Fibroblast of skin of right quadriceps (primary cell): ENCODE results near the gene CCDC51.

Source experiments
- DNase-seq: peaks from one replicate; pipeline ENCODE4 v3.0.0-alpha.2; 2013

CCDC51 gene

DNA sequence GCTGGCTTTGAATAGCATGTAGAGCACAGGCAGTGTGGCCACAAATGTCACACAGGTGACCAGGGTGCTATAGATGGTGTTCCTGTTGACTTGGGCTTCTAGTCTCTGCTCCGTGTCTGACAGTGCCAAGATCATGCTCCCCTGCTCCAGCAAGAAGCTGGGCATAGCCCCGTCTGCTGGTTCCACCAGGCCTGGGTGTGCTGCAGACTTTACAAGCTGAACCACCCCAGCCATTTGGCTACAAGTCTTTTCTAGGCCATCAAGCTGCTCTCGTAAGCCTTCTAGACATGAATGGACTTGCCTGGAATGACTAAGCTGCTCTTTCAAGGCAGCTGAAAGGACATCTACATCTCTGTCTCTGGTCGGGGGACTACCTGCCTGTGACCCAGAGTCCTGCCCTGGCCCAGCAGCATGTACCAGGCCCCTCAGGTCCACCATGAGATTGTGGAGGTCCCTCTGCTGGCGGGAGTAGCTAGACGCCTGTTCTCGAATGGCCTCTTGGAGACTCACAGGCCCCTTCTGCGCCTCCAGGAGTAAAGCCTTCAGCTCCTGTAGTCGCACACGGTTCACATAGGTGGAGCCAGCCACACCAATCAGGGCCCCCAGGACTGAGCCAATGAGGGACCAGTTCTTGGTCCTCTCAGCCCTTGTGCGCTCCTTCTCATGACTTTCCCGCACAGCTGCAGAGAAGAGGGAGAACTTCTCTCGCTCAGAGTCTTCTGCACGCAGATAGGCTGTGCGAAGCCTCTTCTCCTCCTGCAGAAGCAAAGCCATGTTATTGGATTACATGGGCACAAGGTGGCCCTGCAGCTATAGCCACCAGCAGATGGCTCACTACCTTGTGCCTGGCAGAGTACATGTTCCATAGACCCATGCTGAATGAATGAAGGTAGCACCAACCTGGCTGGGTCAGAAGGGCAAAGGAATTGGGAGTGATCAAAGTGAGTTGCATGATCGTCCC is 7.2 kb downstream of the CCDC51 start:
- DNase-seq: no peak

DNA sequence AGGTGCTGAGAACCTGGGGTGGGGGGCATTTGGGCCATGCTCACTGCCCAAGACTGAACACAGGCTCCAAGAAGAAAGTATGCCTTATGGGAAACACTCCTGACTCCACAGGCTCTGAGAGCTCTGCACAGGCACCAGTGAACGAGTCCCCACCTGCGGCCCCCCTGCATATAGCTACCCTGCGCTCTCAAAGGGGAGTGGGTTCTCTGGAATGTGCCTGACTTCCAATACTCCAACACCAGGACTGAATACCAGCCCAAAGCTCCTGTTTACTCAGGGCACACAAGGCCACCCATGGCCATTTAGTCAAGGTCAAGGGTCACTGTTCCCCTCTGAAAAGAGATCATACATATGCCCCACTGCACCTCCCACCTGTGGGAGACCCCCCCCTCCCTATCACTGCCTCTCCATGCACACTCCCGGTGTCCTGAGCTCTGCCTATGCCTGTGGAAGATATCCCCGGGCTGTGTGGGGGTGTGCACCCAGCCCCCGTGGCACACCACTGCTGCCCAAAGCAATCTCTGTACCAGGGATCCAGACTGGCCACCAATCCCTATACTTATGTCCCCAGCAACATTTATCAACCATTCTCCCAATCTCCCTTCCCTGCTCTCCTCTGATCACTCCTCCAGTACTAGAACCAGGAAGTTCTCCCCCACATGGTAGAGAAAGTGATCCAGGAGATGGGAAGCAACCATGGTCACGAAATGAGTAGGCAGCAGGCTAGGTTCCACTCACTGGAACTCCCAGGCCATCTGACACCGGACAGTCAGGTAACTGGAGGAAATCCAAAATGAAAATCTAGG is 8.5 kb downstream of the CCDC51 start:
- DNase-seq: no peak

DNA sequence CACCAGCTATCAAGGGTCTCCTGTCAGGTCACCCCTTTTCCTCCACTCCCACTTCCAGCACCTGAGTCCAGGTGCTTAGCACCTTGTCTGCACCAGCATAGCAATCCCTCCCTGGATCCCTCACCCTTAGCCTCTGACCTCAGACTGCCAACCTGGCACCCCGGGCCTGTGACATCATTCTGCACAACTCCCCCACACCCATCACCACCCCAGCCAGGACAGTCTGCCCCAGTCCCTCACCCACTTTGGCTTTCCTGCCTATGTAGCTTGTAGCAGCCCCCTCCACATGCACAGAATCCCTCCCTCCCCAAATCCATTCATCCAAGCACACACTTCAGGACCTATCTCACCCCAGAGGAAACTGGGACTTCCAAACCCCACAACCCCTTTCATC is 9.2 kb downstream of the CCDC51 start:
- DNase-seq: no peak

DNA sequence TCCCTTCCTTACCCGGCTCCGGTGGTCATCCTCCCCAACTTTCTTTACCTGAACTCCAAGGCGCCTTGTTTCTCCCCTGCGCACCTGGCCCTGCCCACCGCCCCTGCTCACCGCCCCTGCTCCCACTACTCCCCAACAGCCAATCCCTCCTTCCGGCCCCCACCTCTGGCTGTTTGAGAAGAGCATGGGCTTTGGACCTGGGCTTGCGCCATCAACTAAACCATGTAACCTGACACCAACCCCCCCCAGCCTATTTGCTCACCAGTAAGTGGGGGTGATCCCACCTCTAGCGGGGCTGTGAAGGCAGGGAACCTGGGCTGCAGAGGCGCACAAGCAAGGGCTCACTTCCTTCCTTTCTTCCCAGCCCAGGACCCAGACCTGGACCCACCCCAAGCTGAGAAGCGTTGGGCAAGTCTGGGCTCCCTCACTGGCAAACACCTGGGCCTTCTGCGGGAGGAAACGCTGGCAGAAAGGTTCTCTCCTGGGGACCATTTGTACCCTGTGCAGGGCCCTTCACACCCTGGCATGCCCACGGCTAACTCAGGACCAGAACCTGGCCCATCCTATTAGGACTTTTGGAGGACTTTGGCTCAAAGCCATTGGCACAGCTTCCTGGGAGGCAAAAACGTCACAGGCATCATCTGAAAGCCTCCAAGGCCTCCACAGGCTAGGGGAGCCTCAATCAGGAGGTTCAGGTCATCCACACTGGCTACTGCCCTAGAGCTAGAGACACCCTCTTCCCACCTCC is 9.8 kb downstream of the CCDC51 start, which contains the start of gene PLXNB1:
TSS of gene PLXNB1 (minus strand) at position 127 of the 748 bp plus-strand sequence. CDS start 5,475 bp downstream, outside the sequence.
- peak; percentile 65 for DNase-seq

DNA sequence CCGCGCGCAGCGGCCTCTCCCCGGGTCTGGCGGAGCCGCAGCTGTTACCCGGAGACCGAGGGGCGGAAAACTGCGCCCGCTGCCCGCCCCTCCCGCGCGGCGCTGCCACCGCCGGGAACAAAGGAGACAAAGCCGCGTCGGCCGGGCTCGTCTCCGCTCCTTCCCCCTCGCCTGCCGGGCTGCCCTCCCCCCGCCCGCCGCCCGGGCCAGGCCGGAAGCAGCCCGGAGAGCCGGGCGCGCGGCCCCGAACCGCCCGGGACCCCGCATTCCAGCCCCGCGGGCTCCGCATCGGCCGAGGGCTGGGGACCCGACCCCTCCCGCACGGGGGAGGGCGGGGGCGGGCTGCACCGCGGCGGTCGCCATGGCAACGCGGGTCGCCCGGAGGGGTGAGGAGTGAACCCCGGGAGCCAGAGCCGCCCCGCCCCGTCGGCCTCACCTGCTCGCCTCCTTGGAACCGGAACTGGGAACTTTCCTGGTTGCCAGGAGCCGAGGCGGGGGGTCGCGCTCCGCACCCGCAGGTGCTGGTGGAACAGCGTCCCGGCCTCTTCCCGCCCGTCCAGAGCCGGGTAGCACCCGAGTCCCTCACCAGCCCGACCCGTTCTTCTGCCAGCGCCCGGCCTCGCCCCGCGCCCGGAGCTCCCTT is 10.5 kb downstream of the CCDC51 start:
- peak; percentile 42 for DNase-seq

DNA sequence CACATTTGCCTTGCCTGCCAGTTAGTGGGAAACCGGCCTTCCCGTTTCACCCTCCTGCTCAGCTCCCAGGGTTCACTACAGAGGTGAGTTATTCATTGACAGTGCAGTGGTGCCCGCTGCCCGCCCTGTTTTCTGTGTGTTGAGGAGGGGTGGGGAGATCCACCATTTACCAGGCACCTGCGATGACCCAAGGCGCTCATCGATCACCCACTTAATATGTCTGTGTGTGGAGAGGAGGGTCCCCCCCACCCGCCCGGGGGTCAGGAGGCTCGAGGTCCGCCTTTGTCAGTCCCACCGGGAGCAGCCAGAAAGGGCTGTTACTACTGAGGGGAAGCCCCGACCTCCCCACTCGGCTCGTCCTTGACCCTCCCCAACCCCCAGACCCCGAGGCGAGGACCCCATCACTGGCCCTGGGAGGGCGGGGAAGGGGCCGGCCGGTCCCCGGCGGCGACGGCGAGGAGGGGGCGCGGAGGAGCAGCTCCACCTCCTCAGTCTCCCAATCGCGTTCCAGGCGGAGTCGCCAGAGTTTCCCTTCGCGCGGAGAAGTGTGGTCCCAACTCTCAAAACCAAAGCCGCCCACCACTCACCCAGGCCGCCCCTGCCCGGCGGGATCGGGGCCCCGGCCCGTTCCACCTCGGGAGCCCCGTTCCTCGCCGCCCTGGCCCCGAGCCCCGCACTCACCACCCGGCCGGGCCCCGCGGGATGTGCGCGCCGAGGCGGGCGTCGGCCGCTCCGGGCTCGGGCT is 11.2 kb downstream of the CCDC51 start:
- DNase-seq: peak; percentile 36

DNA sequence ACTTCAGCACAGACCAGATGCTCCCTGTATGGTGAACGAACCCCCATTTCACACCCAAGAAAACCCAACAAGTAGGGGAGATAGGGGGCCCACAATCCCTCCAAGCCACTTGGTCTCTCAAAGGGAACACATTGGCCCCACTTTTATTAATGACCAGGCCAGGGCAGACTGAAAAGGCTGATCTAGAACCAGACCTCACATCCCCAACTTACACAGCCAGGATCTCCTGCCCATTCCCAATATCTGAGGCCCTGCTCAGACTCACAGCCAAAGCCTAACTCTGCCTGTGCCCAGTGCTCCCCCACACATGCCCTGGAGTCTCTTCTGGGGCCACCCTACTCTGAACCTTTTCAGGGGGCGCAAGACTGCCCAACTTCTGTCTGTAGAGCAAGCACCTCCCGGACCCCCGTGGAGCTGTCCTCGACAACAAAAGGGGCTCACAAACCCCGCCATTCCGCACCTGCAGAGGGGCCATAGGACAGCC is 11.8 kb downstream of the CCDC51 start:
- no peak for DNase-seq

DNA sequence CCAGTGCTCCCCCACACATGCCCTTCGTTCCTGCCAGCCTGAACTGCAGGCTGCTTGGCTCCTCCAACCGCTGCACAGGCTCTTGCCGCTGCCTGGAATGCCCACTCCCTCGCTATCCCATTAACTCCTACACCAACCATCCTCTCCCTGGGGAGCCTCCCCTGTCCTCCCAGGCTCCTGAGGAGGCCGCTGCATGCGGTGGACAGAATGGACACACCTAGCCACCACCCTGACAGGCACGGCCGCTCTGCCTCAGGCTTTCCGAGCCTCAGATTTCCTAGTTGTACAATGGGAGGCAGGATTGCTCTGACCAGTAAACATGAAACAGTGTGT is 12.3 kb downstream of the CCDC51 start:
- no peak for DNase-seq

DNA sequence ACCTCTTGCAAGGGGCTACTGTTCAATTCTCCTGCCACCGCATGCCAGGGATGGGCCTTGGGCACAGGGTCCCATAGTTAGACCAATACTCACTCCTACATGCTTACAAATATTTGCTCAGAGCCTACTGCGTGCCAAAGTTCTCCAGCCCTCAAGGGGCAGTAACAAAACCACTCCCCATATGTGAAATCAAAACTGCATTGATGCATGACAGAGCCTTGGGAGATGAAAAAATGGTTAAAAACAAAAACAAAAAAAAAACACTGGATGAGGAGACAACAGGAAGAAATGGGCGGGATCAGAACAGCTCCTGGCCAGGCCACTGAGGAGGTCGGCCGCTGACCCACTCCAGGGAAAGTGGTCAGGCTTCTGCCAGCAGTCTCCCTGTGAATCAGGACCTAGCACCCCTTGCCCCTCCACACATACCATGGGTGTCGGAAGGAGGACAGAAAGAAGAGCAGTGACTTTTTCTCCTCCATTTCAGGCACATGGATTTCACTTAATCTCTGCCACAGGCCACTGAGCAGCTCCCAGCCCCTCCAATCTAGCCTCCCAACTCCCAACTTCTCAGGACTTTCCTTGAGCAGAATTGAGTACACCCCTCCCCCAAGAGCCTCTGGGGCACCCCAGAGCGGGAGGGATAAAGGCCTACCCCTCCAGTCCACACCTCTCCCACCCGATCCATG is 12.8 kb downstream of the CCDC51 start:
- DNase-seq: no peak

DNA sequence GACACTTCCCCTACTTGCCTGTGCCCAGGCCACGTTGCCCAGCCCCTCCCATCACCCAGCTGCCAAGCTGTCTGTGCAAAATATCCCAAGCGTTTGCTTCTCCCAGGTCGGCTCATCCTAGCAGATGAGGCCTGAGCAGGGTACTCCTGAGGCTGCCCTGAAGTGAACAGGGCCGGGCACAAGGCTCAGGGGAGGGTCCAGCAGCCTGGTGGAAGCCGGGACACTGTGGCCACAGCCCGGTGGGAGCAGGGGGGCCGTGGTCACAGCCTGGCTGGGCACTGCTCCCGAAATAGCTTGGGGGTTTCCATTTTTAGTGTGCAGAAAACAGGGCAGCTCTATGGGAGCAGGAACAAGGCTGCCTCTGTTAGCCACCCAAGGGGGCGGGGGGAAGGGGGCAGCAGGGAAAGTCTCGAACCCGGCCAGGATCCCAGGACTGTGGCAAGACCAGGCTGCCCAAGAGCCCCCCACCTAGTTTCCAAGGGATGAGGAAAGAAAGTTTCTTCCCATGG is 13.5 kb downstream of the CCDC51 start:
- no peak for DNase-seq

DNA sequence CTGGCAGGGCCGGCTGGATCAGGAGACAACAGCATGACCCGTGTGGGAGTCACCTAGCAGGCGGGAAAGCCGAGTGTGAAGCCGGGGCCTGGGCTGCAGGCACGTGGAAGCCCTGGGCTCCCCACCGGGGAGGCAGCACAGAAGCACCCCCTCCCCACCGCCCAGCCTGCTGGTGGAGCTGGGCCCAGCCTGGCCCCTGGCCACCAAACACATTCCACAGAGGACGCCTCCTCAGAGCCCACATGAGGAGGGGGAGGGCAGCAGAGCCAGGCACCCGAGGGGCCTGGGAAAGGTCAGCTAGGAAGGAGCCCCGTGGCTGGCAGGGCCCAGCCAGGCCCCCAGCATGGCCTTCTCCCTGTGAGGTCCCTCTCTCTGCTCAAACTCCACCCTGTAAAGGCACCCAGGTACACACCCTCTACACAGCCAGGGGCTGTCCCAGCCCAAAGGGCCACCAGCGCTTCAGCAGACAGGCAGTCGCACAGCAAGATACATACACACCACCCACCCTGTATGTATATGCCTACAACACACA is 14.6 kb downstream of the CCDC51 start:
- DNase-seq: no peak

DNA sequence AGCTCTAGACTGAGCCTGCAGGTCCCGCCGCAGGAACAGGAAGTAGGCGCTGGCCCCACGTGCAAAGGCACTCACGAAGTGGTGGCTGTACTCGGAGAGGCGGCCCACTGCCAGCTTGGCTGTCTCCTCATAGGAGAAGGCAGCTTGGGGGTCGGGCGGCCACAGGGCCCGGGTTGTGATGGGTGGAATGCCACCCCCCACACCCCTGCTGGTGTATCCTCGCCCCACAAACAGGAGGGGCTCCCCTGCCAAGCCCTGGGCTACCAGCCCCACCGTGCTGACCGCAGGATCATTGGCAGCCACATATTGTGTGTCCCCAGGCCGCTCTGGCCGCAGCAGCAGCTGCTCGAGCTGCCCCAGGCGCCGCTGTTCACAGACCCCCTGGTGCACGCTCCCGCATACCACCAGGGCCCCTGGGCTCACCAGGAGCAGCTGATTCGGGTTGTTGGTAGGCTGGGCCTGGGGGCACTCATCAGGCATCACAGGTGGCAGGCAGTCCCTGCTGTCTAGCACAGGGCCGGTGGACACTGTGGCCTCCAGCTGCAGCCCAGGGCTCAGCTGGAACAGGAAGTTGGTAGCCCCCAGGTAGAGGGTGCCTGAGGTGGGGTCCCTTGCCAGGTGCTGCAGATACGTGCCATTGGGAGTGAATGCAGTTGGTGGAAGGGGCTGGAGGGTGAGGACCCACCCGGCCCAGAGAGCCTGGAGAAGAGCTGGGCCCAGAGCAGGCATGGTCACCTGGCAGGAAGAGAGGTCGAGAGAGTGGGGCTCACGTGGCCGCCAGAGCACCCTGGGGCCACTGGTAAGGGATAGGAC is 15.8 kb downstream of the CCDC51 start:
- DNase-seq: no peak

DNA sequence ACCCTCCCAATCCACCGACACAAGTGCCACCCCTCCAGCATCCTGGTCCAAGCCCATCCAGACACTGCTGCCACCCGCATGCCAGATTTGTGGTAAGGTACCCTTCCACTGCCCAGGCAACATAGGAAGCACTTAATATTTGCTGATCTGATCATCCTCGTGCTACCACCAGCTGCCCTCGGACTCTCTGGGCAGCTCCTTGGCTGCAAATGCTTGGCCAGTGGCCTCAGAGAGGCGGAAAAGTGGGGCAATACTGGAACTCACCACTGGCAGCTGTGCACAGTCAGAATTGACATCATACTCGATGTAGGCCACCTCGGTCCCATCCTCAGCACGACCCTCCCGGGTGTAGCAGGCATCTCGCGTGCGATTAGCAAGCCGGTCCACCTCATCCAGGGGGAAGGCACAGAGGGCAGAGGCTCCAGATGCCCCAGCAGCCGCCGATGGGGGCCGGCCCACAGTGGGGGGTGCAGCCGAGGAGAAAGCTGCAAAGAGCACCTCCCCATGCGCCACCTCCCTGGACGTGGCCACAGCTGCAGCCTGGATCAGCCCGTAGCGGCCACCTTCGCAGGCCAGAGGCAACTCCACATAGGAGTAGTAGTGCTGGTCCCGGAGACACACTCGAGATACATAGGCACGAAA is 16.6 kb downstream of the CCDC51 start:
- no peak for DNase-seq

DNA sequence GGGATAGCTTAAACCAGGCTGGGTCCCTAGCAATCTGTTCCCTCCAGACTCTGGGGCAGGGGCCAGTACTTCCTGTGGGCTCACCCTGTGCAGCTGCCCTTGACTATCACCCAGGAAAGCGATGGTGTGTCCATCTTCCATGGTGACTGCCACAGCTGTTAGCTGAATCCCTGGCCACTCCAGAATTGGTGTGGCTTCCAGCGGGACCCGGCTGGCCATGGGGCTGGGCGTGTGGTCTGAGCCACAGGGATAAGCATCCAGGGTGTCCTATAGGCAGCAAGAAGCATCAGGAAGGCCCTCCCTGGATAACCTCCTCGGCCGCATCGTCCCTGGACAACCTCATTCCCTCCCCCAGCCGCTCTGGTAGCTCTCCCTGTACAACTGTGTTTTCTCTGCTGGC is 17.2 kb downstream of the CCDC51 start:
- DNase-seq: no peak

DNA sequence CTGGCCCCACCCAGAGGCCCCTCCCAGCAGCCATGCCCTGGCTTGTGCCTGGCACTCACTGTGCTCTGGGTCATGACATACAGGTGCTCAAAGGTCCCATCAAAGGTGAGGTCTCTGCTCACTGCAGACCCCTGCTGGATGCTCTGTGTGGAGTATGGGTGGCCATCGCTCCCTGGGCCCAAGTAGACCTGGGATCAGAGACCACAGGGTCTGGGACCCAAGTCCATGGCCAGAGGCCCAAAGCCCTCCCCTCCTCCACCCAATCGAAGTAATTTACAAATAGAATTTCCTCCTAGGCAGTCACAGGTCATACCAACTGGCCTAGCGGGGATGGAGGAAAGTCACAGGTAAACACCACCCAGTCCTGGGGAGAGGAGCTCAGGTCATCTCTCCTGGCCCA is 17.6 kb downstream of the CCDC51 start:
- no peak for DNase-seq

DNA sequence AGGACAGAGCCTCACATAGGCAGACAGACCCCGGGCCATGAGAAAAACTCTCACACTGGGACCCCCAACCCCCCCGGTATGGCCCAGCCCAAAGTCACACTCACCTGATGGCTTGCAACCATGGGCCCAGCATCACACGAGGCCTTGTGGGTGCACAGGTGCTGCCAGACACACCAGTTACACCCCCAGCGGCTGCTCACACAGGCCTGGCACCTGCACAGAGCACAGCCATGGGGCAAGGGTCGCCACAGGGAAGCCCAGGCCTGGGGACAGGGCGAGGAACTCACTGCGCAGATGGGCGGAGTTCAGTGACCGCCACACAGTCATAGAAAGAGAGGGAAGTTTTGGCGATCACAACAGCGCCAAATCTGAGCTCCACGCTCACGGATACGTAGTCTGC is 19.4 kb downstream of the CCDC51 start:
- DNase-seq: no peak

DNA sequence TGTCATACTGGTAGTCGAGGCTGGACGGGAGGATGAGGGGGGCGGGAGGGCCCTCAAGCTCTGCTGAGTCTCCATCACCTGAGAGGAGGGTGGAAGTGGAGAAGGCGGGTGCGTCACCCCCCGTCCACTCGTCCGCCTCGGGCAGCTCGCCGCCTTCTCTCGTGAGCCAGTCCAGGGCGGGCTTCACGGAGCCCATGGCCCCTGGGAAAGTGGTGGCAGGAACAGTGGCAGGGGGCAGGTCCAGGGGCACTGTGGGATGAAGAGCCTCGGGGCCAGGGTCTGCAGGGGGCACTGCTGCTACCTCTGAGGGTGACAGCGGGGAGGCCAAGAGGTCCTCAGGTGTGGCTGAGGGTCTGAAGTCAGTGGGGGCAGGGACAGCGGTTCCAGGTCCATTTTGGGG is 20.3 kb downstream of the CCDC51 start:
- DNase-seq: no peak

DNA sequence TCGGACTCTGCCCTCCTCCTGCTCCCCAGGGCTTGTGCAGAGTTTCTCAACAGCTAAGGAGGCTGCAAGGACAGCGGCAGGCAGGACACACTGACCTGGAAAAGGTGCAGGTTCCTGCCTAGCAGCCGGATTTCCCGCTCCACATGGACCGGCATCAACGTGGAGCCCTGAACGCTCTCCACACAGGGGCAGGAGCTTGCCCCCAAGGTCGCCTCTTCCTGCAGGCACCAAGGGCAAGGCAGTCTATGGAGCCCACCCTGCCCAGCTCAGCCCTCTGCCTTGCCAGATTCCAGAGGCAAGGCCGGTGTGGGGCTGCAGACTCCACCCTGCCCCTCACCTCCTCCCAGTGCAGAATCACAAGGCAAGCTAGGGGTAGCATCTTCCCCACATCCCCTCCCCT is 20.8 kb downstream of the CCDC51 start:
- no peak for DNase-seq

DNA sequence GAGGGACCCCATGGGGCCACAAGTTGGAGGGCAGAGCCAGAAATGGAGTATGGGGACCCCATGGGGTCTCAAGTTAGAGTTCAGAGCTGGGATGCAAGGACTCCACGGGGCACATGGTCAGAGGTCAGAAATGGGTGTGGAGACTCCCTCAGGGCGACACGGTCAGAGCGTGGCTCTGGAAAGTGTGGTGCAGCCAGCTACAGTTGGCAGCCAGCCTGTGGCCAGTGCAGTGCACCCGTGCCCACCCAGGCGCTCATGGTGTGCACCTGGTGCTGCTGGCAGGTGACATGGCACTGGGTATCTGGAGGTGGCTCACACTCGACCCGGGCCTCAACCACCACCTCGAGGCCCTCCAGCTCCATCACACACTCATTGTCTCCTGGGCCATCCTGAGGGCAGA is 21.3 kb downstream of the CCDC51 start:
- DNase-seq: no peak
